ENCODE data around the gene KIF21B.

The KIF21B gene, protein sequence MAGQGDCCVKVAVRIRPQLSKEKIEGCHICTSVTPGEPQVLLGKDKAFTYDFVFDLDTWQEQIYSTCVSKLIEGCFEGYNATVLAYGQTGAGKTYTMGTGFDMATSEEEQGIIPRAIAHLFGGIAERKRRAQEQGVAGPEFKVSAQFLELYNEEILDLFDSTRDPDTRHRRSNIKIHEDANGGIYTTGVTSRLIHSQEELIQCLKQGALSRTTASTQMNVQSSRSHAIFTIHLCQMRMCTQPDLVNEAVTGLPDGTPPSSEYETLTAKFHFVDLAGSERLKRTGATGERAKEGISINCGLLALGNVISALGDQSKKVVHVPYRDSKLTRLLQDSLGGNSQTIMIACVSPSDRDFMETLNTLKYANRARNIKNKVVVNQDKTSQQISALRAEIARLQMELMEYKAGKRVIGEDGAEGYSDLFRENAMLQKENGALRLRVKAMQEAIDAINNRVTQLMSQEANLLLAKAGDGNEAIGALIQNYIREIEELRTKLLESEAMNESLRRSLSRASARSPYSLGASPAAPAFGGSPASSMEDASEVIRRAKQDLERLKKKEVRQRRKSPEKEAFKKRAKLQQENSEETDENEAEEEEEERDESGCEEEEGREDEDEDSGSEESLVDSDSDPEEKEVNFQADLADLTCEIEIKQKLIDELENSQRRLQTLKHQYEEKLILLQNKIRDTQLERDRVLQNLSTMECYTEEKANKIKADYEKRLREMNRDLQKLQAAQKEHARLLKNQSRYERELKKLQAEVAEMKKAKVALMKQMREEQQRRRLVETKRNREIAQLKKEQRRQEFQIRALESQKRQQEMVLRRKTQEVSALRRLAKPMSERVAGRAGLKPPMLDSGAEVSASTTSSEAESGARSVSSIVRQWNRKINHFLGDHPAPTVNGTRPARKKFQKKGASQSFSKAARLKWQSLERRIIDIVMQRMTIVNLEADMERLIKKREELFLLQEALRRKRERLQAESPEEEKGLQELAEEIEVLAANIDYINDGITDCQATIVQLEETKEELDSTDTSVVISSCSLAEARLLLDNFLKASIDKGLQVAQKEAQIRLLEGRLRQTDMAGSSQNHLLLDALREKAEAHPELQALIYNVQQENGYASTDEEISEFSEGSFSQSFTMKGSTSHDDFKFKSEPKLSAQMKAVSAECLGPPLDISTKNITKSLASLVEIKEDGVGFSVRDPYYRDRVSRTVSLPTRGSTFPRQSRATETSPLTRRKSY (N-terminal part only)

DNA sequence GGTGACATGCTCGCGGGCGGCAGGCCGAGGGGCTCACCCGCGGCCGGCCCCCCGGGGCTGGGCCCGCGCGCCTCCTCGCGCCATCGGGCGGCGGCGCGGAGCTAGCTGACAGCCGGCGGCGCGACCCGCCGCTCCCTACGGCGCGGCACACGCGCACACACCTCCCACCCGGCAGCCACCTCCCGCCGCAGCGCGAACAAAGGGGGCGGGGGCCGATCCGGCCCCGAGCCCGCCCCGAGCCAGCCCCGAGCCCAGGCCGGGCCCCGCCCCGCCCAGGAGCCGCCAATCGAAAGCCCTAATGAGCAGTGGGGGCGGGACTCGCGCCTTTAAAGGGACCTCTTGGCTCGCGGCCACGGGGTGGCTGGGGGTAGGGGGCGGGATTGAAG, at the start of gene KIF21B:
Gene KIF21B (minus strand): TSS at position 198 of the 386 bp plus-strand sequence. CDS start 331 bp downstream, outside the sequence.
- DNase-seq, result peak; percentile 8 to 25

DNA sequence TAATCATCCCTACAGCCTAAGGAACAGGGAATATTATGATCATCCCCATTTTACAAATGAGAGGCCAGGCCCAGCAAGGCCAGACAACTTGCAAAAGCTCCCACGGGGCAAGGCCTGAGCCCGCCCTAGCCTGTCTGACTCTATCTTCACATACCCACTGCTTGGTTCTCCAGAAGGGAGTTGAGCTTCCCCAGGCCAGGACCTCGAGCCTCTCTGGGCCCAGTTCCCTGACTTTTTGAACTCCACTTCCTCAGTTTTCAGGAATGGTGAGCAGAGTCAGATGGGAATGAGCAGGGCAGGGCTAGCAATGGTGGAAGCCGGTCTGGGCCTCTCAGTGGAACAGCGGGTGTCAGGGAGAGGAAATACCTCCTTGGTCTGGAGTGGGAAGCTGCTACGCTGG, 49.4 kb upstream of the KIF21B start:
- no peak for DNase-seq

DNA sequence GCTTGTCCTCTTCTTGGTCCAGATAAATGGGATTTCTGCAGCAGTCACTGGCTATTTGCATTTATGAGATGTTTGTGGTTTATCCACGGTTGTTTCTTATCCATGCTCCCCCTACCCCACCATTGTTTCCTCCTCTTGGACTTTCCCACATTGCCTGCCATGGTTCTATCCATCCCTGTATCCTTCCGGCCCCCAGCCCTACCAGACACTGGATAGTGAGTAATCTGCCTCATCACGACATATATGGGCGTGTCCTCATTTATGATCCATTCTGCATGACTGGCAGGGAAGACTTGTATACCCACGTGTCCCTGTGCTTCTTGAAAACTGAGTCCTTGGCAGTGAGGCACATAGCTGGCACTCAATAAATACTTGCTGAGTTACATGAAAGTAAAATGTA, 48.6 kb upstream of the KIF21B start:
- DNase-seq, result no peak

DNA sequence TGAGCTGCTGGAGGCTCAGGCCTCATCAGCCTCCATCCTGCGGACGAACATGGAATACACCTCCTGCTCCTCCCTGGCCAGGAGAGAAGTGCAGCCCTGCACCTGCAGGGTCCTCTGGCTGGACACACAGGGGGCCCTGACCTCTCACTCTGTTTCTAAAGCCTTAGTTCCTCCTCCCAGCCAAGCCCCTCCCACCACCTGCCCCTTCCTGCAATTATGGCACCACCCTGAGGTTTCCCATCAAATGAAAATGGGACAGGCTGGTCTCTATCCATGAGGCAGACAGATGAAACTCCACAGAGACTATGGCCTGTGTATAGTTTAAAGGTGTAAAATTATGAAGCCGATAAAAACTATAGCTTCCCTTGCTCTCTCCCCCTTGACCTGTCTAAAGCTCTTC, 46.1 kb upstream of the KIF21B start:
- DNase-seq, result no peak

DNA sequence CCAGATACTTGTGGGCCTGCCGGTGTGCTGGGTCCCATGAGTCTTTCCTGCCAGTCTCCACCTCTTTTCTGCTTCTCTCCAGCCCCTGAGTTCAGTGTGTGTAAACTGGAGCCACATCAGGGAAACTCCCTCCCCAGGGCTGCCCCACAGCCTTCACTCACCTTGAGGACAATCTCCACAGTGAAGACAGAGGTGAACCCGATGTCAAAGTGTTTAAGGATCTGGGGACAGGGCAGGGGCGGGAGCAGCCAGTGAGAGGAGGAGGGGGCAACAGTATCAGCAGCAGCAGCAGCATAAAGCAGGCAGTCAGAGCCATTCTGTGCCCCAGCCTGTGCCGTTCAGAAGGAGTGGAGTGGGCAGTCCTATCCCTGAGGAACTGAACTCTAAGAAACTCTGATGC, 45.5 kb upstream of the KIF21B start:
- no peak for DNase-seq

DNA sequence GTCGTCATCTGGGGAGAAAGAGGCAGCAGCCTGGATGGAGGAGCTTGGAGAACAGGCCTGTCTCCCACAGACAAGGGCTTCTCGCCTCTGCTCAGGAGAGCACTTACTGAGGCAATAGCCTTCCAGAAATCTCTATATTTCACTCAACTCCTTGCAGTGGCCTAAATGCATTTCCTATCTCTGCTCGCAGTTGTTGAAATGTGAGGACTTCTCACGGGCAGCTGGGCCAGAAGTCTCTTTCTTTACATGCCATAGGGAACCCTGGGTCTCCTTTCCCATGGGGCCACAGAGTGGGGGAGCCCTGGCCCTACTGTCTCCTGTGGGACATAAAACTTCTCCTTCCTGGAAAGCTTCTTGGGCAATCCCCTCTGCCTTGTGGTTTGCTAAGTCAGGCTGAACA, 43.5 kb upstream of the KIF21B start:
- DNase-seq, result no peak

DNA sequence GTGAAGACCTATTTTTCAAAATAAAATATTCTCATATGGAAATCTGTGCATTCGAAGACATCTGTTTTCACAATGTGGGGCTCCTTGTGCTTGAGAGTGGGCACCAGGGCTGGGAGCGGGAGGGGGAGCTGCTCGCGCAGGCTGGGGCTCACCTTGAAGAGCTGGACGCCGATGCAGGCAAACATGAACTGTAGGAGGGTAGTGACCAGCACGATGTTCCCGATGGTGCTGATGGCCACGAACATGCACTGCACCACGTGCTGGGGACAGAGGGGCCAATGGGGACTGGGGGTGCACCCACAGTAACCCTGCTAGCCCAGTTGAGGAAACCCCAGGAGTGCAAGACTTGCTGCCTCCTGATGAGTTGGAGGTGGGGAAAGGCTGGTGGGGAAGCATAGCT, 42.2 kb upstream of the KIF21B start:
- no peak for DNase-seq

DNA sequence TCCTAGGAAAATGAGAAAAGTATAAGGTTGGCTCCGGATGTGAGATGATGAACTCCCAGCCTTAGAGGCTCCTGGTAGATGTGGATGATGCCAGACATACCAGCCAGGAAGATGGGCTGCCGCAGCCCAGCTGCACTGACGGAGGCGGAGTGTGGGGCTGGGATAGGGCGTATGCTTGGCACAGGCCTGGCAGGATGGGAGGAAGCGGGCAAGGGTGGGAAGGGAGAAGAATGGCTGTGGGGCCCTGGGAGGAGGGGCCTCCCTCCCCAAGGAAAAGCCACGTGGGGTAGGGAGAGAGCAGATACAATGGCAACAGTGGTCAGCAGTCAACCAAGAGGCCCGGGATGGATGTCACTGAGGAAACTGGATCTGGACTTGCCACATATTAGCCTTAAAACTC, 41.3 kb upstream of the KIF21B start:
- DNase-seq, result no peak

DNA sequence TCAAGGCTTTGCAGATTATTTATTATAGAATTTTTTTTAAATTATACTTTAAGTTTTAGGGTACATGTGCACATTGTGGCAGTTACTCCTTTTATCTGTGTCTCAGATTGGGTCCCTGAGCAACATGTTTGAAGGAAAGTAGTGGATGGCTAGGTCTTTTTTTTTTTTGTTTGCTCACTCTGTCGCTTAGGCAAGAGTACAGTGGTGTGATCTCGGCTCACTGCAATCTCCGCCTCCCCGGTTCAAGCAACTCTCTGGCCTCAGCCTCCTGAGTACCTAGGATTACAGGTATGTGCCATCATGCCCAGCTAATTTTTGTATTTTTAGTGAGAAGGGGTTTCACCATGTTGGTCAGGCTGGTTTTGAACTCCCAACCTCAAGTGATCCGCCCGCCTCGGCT, 39.6 kb upstream of the KIF21B start:
- no peak for DNase-seq

DNA sequence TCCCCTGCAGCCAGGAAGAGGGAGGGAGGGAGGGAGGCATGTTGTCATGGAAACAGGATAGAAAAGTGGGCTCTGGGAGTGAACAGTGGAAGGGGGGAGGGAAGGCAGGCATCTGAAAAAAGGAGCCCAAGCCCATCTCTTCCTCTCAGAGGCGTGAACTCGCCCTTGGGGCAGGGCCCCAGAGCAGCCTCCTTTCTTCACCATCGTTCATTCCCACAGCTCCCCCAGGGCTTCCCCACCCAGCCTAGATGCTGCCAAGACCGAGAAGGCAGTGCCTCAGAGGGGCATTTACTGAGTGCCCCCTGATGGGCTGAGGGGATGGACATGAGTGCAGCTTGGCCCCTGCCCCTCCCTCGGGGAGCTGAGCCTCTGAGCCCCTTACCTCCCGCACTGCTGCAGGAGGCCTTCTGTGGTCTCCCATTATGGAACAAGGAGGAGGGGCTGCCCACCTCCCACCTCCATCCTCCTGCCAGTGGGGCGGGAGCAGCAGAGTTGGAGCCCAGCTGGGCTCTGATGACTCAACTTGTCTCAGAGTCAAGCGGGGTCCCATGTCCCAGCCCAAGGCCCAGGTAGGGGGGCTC, 39.1 kb upstream of the KIF21B start:
- DNase-seq, result no peak

DNA sequence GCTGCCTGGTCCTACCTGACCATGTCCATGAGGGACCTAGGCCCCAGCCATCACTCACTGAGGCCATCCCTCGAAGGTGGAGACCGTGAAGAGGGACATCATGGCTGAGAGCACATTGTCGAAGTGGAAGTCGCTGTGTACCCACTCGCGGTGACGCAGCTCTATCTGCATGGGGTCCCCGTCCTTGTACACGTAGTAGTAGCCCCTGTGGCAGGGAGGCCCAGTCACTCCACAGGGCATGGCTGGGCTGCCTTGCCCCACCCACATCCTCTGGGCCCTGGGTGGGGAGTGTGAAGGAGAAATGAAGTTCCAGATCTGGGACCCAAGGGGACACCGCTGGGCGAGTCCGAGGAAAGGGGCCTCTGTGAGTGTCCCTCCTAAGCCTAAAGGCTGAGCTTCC, 38.4 kb upstream of the KIF21B start:
- no peak for DNase-seq

DNA sequence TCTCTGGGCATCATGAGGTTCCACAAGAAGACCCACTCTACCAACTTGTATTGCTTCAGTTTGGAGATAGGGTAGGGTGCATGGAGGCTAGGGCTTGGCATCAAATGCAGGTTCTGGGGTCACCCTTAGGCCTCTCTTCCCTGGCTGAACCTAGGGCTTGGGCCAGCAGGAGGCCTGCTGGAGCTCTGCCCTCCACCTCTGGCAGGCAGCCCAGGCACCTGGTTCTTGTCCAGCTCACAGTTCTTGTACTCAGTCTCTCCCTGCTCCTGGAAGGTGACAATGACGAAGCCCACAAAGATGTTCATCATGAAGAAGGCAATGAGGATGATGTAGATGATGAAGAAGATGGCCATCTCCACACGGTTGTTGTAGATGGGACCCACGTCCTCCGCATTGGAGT, 37.5 kb upstream of the KIF21B start:
- DNase-seq, result no peak

DNA sequence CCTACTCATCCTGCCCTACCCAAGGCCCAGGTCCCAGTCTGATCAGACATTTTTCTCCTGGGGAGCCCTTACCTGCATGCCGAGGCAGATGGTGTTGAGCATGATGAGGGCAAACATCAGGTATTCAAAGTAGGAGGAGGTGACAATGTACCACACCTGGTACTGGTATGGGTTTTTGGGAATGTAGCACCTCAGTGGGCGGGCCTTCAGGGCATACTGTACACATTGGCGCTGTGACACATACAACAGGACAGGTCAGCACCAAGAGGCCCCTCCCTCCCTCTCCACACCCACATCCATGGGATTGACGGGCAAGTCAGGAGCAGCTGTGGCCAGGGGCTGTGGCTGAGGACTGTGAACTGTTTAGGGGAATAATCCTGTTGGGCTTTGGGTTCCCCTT, 37.1 kb upstream of the KIF21B start:
- no peak for DNase-seq

DNA sequence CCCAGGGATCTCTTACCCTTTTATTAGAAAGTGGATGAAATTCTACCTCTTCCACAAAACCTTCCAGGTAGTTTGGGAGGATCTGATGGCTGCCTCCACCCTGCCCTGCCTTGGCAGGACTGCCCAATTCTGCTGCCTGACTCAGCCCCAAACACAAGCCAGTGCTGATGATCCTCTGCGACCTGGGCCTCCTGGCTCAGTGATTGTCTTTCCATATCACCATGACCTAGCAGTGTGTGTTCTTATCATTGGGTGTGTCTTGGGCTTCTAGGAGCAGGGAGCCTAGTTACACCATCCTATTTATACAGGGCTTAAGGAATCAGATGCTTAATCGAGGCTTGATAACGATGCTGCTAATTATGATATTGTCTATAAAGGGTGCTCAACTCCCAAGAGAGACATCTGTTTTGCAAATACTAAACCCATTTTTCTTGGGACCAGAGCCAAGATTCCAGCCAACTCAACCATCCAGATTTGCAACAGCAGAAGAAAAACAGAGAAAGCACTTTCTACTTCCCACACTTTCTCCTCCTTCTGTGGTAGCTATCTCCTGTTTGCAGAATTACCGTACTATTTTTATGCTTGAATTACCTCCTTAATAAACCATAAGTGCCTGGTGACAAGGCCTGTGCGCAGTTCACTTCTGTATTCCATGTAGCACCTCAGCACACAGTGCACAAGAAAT, 36.5 kb upstream of the KIF21B start:
- no peak for DNase-seq

DNA sequence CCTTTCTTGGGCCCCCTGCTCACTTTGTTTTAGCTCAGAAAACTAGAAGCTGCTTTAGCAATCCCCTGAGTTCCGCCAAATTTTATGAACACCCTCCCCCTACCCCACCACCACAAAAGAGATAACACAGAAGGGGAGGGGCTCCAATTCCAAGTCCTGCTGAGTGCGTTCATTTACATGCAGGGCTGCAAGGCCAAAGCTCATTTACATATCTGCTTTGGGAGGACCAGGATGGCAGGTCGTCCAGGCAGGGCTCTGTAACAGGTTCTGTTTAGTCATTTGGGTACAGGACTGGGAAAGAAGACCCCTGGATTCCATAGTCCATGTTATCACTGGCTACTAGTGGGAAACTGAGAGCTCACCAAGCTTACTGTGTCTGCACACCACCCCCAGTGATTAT, 35.9 kb upstream of the KIF21B start:
- DNase-seq, result no peak

DNA sequence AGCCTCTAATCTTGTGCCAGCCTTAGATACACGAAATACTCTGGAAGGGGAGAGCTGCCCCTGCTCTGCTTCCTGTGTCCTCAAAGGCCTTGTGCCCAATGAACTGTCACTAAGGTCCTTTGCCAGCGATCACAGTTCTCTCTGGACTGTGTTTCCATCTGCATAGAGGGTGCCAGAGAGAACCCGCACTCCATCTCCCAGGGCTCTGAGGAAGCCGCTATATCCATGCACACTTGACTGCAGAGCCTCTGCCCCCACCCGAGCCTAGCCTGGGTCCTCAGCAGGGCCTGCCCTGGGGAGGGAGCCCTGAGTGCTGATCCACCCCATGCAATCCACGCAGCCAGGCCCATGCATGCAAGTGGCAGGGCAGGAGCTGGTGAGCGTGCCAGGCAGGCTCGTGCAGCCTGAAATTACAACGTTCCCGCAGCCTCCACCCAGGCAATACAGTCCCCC, 30.6 kb upstream of the KIF21B start:
- no peak for DNase-seq

DNA sequence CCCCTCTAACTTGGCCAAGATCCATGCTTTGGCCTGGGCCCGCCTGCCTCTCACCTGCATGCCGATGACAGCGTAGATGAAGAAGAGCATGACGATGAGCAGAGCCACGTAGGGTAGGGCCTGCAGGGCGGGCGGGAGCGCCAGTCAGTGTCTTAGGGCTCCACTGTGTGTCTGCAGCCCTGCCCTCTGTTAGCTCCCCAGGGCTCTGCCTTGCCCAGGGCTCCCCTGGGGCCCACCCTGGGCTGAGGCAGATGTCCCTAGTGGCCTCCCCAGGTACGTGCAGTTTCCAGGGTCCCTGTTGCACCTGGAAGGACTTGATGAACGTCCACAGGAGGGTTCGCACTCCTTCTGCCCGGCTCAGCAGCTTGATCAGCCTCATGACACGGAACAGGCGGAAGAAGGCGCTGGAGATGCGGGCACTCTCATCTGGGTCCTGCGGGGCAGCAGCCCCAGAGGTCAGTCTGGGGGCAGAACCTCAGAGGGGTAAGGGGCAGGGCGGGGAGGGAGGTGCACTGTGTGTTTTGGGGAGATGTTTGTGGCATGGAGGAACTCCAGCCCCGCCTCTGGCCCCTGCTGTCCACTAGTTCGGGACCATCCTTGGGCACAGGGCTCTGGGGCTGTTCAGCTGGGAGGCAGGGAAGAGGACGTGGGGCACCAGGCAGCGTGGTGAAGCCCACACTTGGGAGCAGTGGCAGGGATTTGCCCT, 29.8 kb upstream of the KIF21B start:
- DNase-seq, result no peak

DNA sequence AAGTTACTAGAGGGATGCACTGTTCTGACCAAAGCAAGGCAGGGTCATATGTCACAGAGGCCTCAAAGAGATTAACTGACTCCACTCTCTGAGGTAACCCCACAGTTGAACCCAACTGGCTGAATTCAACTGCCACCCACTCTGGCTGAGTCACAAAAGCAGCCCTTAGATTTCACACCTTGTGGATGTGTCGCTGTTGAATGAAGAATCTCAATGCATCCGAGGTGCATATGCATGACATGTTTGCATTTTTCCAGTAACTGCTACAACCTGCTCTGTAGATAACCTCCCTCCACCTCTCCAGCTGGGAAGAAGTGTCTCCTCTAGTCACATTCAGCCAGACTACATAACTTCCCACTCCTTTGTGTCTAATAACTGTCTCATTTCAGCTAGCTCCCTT, 27.9 kb upstream of the KIF21B start:
- no peak for DNase-seq

DNA sequence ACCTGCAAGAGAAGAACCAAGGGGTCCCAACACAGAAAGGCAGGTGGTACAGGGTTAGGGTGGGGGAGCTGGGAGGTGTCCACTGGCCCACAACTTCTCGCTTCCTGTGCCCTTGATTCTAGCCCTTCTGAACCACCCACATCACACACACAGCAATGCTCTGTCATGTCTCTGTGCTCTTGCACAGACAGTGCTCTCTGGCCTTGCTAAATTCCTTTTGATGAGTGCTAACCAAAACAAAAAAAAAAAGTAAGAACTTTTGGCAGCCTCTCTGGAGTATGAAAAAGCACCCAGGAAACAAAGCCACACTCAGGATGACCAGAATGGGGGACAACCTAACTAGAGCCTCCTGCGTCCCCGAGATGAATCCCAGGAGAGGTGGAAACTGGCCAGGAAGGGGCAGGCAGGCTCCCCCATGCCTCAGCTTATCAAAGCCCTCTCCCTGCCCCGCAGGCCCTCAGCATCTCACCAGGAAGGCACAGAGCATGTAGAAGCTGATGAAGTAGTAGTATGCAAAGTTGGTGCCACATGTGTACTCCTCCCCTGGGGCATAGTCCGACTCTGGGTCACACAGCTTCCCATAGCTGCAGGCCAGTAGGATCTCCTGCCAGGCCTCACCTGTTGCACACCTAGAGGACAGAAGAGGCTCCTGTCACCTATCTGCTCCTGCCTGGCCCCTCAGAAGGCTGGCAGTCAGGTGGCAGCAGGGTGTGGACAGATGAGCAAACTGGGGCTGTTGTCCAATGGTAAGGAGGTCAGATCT, 27.2 kb upstream of the KIF21B start:
- DNase-seq, result no peak

DNA sequence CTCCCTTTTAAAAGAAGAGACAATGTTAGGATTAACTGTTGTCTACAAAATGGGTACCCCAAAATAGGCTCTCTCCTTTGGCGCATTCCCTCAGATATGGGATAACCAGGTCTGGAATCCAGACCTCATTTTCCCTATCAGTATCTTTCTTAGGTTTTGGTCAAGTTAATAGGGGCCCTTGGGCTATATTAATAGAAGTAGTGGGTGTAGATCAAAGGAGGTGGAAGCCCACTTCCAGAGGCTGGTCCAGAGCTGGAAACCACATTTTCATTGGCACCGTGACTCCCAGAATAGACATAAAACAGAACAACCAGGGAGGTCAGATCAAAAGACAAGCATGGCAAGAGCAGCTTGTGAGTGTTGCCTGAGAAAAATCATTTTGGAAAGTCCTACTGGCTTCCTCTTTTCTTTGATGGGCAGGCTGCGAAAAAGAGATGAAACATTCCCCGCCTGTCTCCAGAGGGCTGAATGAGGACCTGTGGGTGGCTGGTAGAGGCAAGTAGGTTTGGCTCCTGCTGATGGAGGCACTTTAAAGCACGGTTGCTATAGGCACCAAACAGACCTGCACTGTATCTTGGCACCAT, 25.8 kb upstream of the KIF21B start:
- DNase-seq, result no peak

DNA sequence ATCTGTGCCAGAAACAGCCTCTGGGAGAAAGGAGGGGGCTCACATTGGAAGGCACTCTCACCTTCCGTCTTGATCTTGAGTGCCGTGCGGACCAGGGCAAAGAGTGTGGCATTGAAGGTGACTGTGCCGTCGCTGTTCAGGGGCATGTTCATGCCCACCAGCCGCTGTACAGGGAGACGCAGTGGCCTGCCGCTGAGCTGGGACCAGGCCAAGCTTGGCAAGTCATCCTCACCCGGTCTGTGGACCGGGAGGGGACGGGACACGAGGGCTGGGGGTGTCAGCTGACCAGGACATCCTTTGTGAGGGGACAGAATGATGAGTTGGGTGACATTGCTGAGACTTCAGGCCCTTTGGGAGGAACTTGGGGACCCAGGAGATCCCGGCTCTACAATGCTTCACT, 25.0 kb upstream of the KIF21B start:
- no peak for DNase-seq
